ENCODE measurements around the gene CFAP100. TPM values are rescaled to one million over a fixed set of nuclear protein-coding genes. Genes with fewer than 3 reads are reported as not detected.

The CFAP100 gene
- total and polyA plus RNA-seq, 2 of the 4 experiments (the other 2 are of a cell fraction) = not detected

GRCh38 chr3:126370055-126370454, 24.7 kb upstream of the CFAP100 start:
- Histone ChIP-seq H3K27me3 (ENCODE audit: control insufficient read depth, insufficient read depth, low read length) (peaks cover 16% of the 10 kb centered on the region), H3K23ac (ENCODE audit: low read depth, low read length) (no peak overlapping the region), H4K91ac (ENCODE audit: insufficient read depth, low read depth, low read length) (no peak overlapping the region), H4K20me1 (ENCODE audit: insufficient read depth, low read length) (no peaks in the 10 kb centered on the region; the same call in 1 of the 2 replicates), H2BK120ac (ENCODE audit: low read depth, low read length) (no peak overlapping the region), H3K4me2 (ENCODE audit: low read depth, low read length) (no peak overlapping the region), H4K5ac (ENCODE audit: low read depth, low read length) (no peak overlapping the region), H2BK15ac (ENCODE audit: low read depth, low read length) (no peak overlapping the region), H3K9ac (ENCODE audit: low read depth, low read length) (no peak overlapping the region), H4K8ac (ENCODE audit: low read depth in 2 of 2, low read length in 2 of 2) (no peak overlapping the region), H3K9me1 (ENCODE audit: insufficient read depth, low read length) (no peaks in the 10 kb centered on the region), H3K4me1 (ENCODE audit: control insufficient read depth, insufficient read depth, low read length) (no peaks in the 10 kb centered on the region), H2AFZ (replicated peaks; ENCODE audit: low read length, poor library complexity) (no peak overlapping the region), H2AK5ac (ENCODE audit: low read depth, low read length) (no peak overlapping the region), H2BK5ac (ENCODE audit: low read depth, low read length, poor library complexity, severe bottlenecking) (no peak overlapping the region), H3K4ac (ENCODE audit: low read depth, low read length) (no peak overlapping the region), H3K9me3 (ENCODE audit: control insufficient read depth, insufficient read depth, low read length) (no peaks in the 10 kb centered on the region), H3K79me1 (ENCODE audit: low read depth in 1 of 2, low read length in 2 of 2) (no peaks in the 10 kb centered on the region), H2BK20ac (ENCODE audit: low read depth, low read length) (no peak overlapping the region), H3K27ac (ENCODE audit: insufficient read depth, low read length) (no peak overlapping the region), H2AK9ac (replicated peaks; ENCODE audit: low read depth, low read length, poor library complexity) (no peak overlapping the region), H3K36me3 (ENCODE audit: control insufficient read depth, insufficient read depth, low read length) (no peaks in the 10 kb centered on the region), H3K4me3 (ENCODE audit: insufficient read depth, low read depth, low read length) (no peak overlapping the region), H3K14ac (replicated peaks; ENCODE audit: low read depth, low read length) (no peak overlapping the region), H3K56ac (ENCODE audit: extremely low read depth, insufficient read depth, low read length) (no peak overlapping the region), H3K18ac (ENCODE audit: low read depth, low read length) (no peak overlapping the region)
- ChIA-PET POLR2A (ENCODE audit: unreplicated experiment) (no interaction called here), CTCF (no interaction called here)
- intact Hi-C loops (cut with micrococcal nuclease) = no loop called here
- ATAC-seq (ENCODE audit: low read depth) (no peak), DNase-seq (no peak)
- 50% methylated on average over 2 of the region's 4 CpGs; no CpG with 5 or more reads in 1 of the 2 experiments for WGBS, 2 experiments (ENCODE audit: extremely low coverage in 2 of 2, insufficient read length in 1 of 2)
- in situ Hi-C loops (cut with MboI; ENCODE audit: low sequenced_read_pairs) = loop anchor here (10.0 kb wide), 2 partner anchors 115 to 255 kb away; no protein-coding TSS in a partner anchor
- dilution Hi-C loops (cut with HindIII; ENCODE audit: low sequenced_read_pairs, unreplicated experiment) = no loop called here
- TF ChIP-seq ELK1 (IDR thresholded peaks at IDR 0.05; ENCODE audit: borderline replicate concordance, low read depth, low read length) (no peak), RAD21 (IDR thresholded peaks at IDR 0.05; ENCODE audit: low read length) (no peak), CTCF (conservative IDR thresholded peaks at IDR 0.05; ENCODE audit: low read depth, low read length) (no peak), MAFK (IDR thresholded peaks at IDR 0.05; ENCODE audit: low read depth, low read length) (no peak), MXI1 (IDR thresholded peaks at IDR 0.05; ENCODE audit: borderline replicate concordance, low read depth, low read length) (no peak), MAZ (IDR thresholded peaks at IDR 0.05; ENCODE audit: borderline replicate concordance, low read depth, low read length) (no peak), CHD1 (IDR thresholded peaks at IDR 0.05; ENCODE audit: low read depth, low read length) (no peak), RFX5 (IDR thresholded peaks at IDR 0.05; ENCODE audit: low read depth, low read length) (no peak), POLR2A (IDR thresholded peaks at IDR 0.05; ENCODE audit: low read depth, low read length) (no peak), RCOR1 (IDR thresholded peaks at IDR 0.05; ENCODE audit: insufficient replicate concordance, low read length) (no peak), USF2 (IDR thresholded peaks at IDR 0.05; ENCODE audit: low read depth, low read length) (no peak)
- BruUV-seq (replicated peaks) = no TSS peak
